Fibroblast of lung (primary cell): ENCODE results near the gene PTPN5.

Source experiments
- EZH2 ChIP-seq: IDR thresholded peaks from 2 replicates; pipeline ENCODE4 v1.5.1; 2012; ENCODE audit warnings: low read length, control low read depth, mild to moderate bottlenecking; ENCODE audit errors: missing control alignments
- TF ChIP-seq, protein P1 (sequence below), 2 donors: IDR thresholded peaks in 1 of 2; conservative IDR thresholded peaks in 1 of 2; 1 replicate in 1 of 2; 2 replicates in 1 of 2; pipeline ENCODE4 v1.5.1; 2011 to 2012; ENCODE audit warnings: low read length in 2 of 2, control low read depth in 1 of 2, inconsistent platforms in 1 of 2, low read depth in 1 of 2, mild to moderate bottlenecking in 1 of 2

DNA sequence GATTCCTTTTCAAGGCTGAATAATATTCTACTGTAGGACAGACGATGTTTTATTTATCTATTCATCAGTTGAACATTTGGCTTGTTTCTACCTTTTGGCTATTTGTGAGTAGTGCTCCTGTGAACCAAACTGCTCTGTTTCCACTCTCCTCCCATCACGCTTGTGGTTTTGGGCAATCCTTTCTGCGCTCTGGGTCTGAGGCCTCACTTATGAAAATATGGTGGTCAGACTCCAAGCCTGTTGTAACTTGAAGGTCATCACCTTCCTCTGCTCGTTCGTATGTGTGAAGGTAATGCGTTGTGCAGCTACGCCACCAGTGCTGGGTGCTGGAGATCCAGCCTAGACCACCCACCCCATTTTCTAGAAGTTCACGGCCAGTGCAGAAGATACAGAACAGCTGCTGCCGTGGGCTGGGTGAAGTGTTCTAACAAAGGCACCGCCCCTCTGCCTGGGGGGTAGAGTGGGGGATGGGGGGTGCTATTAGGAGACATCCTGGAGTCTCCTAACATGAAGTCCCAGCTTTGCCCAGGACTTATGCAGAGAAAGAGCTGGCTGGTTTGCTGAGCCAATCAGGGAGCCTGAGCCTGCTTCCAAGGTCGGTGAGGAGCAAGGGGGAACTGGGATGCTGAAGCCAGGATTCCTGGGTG is 21.0 kb downstream of the PTPN5 start:
- TF ChIP-seq EZH2: no peak
- TF ChIP-seq, protein P1, sequence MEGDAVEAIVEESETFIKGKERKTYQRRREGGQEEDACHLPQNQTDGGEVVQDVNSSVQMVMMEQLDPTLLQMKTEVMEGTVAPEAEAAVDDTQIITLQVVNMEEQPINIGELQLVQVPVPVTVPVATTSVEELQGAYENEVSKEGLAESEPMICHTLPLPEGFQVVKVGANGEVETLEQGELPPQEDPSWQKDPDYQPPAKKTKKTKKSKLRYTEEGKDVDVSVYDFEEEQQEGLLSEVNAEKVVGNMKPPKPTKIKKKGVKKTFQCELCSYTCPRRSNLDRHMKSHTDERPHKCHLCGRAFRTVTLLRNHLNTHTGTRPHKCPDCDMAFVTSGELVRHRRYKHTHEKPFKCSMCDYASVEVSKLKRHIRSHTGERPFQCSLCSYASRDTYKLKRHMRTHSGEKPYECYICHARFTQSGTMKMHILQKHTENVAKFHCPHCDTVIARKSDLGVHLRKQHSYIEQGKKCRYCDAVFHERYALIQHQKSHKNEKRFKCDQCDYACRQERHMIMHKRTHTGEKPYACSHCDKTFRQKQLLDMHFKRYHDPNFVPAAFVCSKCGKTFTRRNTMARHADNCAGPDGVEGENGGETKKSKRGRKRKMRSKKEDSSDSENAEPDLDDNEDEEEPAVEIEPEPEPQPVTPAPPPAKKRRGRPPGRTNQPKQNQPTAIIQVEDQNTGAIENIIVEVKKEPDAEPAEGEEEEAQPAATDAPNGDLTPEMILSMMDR (conservative IDR thresholded peaks at IDR 0.05 in 1 of 2, IDR thresholded peaks at IDR 0.05 in 1 of 2; ENCODE audit: low read depth in 1 of 2, low read length in 2 of 2): no peak
